GM12872 (cell line): Measurements from ENCODE around the gene HDAC4.

Source experiments
- CTCF ChIP-seq: IDR thresholded peaks from 3 replicates; pipeline ENCODE4 v1.5.1; 2011; ENCODE audit warnings: low read depth, mild to moderate bottlenecking, low read length, moderate library complexity; ENCODE audit not compliant: insufficient read depth

Gene HDAC4

DNA sequence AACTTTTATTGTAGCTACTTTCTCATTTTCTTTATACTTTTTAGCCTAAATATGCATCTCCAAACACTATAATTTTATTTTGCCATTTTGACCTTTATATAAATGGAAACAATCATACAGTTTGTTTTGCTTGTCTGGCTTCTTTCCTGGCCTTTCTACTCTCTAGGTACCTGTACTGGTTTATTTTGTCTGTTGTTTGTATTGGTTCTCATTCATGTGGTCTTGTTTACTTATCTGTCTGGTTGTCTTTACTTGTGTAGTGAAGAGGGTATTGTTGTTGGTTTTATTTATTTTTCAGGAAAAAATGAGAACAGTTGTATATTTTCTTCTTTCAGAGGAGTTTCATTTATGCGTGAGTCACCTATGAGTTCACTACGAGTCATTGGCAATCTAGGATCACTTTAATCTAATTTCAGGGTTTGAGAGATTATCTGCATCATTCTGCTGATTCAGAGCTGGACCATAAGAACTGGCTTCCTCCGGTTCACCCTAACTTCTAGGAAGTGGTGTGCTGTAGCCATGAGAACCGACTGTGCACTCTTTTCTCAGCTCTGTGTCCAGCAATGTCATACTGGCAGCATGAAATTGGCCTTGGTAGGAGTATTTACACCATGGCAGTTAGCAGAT is 33.1 kb upstream of the HDAC4 start:
- no peak for TF ChIP-seq CTCF

DNA sequence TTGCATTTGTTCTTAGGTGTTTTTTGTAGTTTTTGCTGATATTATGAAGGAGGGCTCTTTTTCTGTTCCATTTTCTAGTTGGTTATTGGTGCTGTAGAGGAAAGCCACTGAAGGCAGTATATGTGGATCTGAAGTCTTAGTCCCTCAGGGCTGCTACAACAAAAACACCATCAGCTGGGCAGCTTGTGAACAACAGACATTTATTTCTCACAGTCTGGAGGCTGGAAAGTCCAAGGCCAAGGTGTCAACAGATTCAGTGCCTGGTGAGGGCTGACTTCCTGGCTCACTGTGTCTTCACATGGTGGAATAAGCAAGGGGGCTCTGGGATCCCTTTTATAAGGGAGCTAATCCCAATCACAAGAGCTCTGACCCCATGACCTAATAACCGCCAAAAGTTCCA is 31.4 kb upstream of the HDAC4 start:
- TF ChIP-seq CTCF: no peak

GRCh38 chr2:239431536-239431935 is 30.7 kb upstream of the HDAC4 start:
- TF ChIP-seq CTCF: no peak

GRCh38 chr2:239429473-239430350 is 28.9 kb upstream of the HDAC4 start:
- no peak for TF ChIP-seq CTCF

DNA sequence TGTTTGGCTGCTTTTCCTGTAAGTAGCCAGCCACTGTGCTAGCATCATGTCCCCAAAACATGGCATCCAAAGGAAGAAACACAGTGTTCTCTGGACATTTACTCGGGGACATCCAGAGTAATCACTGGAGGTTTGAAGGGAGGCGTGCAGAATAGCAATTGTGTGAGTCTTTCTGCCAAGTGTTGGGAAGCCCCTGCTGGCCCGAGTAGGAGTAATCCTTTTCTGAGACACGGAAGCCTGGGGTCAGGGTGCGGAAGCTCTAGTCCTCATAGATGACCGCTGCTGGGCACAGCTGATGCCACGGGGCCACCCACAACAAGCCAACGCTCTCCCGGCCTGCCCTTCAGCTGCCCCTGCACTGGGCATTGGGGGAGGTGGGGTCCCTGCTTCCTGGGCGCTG is 24.8 kb upstream of the HDAC4 start:
- TF ChIP-seq CTCF: no peak

DNA sequence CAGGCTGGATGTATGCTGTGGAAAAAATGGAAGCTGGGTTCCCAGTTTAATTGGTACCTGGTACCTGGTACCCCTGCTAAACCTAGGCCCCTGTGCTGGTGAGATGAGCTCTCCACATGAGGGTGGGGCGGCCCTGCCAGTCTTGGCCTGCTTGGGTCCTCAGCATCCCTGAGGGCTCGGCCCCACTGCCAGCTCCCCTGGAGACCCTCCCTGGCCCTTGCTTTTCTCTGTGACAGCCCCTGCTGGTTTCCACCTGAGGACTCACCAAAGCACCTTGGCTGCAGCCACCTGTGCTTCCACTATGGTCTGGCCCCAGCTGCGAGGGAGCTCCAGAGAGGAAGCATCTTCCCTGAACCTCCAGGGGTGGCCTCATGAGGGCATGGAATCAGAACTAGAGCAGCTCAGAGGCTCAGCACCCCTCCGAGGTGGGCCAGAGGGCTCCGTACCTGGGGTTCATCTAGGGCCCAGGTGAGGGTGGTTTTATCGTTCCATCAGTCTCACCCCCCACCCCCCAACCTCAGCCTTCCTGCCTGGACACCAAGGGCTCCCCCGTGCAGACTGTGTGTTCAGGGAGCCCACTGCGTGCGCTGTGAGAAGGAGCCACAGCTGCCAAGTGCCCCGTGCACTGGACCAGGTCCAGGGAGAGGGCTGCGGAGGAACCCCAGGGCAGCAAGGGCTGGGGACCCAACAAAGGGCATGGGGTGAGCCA is 23.7 kb upstream of the HDAC4 start:
- no peak for TF ChIP-seq CTCF

GRCh38 chr2:239423551-239423950 is 22.7 kb upstream of the HDAC4 start:
- no peak for TF ChIP-seq CTCF
